ENCODE measurements around the gene ALPI.

GRCh38 chr2:232489516-232490220, 33.7 kb downstream of the ALPI start:
- TF ChIP-seq CTCF (conservative IDR thresholded peaks at IDR 0.05 in 1 of 2, IDR thresholded peaks at IDR 0.05 in 1 of 2; ENCODE audit: low read depth in 1 of 2, low read length in 2 of 2) (no peak), EZH2 (IDR thresholded peaks at IDR 0.05; ENCODE audit: low read length, missing control alignments) (no peak)

Data from fibroblast of lung (primary cell).